GM18517 (cell line): Measurements from ENCODE around the gene ERRFI1.
"Not testable (repeated sequence)": the region's sequence is repeated elsewhere in the genome, so short reads cannot be mapped to it uniquely, and the experiment has no call there.

Source experiments
- ATAC-seq: cut with Tn5 transposase; IDR thresholded peaks from one replicate; pipeline ENCODE4 v1.9.1; 2021; ENCODE audit warnings: mild to moderate bottlenecking, moderate library complexity; ENCODE audit not compliant: unreplicated experiment

Gene ERRFI1

DNA sequence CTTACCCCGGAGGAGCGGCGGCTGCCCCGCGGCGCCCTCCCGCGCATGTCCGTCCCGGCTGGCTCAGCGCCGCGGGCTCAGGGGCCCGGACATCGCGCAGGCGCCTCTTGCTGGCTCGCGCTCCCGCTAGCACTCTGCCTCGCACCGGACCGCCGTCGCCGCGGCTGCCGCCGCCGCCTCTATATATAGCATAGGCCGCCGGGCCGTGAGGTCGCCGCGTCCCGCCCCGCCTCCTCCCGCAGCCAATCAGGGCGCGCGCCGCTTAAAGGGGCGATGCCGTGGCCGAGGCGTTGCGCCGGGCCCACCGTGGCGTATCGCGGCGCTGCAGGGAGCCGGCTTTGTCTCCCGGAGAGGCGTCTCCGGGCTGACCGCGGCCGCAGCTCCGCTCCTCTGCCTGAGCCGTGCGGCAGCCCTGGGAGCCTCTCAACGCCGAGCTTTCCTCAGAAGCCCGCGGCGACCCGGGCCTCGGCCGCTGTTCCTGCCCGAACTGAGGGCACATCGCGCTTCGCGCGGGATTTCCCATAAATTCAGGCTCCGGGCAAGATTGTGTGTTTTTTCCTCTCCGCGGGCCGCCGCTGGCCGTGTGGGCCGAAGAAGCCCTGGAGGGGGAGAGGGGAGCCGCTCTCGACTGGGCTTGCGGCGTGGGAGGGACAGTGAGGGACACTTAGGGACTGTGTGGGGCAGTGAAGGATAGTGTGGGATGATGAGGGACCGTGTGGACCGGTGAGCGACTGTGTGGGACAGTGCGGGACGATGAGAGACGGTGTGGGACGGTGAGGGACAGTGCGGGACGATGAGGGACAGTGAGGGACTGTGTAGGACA lies at the start of gene ERRFI1:
Gene ERRFI1, minus strand, starts transcription at position 157 of the 823 bp plus-strand sequence. CDS start 10,690 bp downstream, outside the sequence.
- peak; percentile 64 for ATAC-seq

GRCh38 chr1:8075511-8076051 lies 49.5 kb upstream of the ERRFI1 start:
- no peak for ATAC-seq

- ATAC-seq: no peak
These were observed 47.2 kb upstream of the ERRFI1 start for GRCh38 chr1:8073112-8073855.

DNA sequence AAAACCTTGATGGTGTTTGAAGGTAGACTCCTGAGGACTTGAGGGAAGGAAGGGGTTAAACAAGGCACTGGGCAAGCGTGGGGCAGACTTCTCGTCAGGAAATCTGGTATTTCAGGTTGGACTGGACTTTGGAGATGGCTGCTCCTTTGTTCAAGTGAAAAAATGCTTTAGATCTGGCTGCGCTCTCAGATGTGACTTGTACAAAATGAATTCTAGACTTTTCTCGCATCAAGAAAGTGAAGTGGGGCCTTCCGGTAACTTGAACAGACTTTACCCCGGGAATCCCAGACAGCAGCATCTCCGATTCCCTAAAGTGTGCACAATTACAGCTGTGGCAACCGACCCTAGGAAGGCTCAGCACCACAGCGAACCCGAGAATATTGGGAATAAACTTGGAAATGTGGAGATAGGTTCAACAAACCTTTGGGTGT lies 44.3 kb upstream of the ERRFI1 start:
- no peak for ATAC-seq

- ATAC-seq: not testable (repeated sequence)
These were observed 43.7 kb upstream of the ERRFI1 start for GRCh38 chr1:8069614-8070320.

DNA sequence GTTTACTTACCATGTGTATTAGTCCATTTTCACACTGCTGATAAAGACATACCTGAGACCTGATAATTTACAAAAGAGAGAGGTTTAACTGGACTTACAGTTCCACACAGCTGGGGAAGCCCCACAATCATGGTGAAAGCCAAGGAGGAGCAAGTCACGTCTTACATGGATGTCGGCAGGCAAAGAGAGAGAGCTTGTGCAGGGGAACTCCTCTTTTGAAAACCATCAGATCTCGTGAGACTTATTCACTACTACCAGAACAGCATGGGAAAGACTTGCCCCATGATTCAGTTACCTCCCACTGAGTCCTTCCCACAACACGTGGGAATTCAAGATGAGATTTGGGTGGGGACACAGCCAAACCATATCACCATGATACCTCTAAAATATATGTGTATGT lies 39.3 kb upstream of the ERRFI1 start:
- ATAC-seq: no peak

GRCh38 chr1:8063298-8064036 lies 37.4 kb upstream of the ERRFI1 start:
- no peak for ATAC-seq

GRCh38 chr1:8062861-8063260 lies 36.8 kb upstream of the ERRFI1 start:
- no peak for ATAC-seq

- ATAC-seq: no peak
These were observed 35.7 kb upstream of the ERRFI1 start for GRCh38 chr1:8061673-8062386.

DNA sequence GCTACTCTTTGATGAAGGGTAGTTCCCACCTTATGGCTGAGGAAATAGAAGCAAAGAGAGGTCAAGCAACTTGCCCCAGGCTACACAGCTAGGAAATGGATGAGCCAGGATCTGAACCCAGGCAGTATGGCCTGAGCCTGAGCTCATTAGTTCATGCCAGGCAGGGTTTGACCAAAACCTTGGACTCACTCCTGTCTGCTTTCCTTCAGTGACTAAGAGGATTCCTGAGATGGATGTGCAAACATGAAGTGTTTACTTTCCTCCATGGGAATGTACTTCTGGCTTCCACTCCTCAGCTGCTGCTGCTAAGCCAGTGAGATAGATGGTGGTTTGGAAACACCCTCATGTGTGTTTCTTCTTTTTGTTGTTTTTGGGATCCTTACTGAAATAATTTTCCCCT lies 35.1 kb upstream of the ERRFI1 start:
- ATAC-seq: no peak

DNA sequence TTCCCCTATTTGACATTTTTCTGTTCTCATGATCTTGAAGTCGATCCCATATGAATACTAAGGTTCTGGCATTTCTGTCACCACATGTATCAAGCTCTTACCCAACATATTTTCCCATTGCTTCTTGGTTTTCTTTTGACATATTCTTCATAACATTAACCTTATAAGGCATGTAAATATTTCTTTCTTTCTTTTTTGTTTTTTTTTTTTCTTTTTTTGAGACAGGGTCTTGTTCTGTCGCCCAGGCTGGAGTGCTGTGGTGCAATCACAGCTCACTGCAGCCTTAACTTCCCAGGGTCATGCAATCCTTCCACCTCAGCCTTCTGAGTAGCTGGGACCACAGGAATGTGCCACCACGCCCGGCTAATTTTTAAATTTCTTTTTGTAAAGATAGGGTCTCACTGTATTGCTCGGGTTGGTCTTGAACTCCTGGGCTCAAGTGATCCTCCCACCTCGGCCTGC lies 33.1 kb upstream of the ERRFI1 start:
- no peak for ATAC-seq

GRCh38 chr1:8057779-8058178 lies 31.7 kb upstream of the ERRFI1 start:
- not testable (repeated sequence) for ATAC-seq

GRCh38 chr1:8055973-8056372 lies 29.9 kb upstream of the ERRFI1 start:
- no peak for ATAC-seq

DNA sequence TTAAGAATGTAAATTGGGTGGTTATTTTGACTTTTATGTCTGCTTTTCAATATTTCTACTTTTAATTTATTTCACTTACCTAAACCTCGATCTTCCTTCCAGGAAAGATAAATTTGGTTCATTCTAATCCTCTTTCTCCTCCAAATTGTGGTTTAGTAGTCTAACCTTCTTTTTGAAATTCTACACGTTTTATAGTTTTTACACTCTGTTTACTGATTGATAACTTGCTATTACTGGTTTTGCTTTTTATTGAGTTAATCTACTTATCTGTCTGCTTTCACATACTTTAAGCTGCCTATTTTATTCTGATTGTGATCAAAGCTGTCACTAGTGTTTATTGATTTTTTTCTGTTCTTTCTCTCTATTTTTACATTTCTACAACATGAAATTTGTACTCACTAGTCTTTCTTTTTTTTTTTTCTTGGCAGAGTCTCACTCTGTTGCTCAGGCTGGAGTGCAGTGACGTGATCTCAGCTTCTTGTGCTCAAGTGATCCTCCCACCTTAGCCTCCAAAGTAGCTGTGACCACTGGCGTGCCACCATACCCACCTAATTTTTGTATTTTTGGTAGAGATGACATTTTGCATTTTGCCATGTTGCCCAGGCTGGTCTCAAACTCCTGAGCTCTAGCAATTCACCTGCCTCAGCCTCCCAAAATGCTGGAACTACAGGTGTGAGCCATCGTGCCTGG lies 27.9 kb upstream of the ERRFI1 start:
- ATAC-seq: no peak

DNA sequence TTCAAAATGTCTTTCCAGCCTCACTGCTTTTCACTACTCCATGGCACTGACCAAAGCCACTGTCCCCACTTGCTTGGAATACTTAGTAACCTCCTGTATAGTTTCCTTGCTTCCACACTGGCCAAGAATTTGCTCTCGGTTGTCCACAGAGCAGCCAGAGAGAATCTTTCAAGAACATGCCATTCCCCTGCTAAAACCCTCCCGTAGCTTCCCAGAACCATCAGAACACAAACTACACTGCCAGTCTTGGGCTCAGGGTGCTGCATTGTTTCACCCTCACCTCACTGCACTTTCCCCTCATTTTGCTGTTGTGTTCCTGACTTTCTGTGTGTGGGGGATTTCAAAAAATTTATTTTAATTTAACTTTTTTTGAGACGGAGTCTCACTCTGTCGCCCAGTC lies 25.5 kb upstream of the ERRFI1 start:
- no peak for ATAC-seq

- ATAC-seq: not testable (repeated sequence)
These were observed 23.1 kb upstream of the ERRFI1 start for GRCh38 chr1:8049229-8049628.

GRCh38 chr1:8047686-8048445 lies 21.8 kb upstream of the ERRFI1 start:
- ATAC-seq: no peak

GRCh38 chr1:8047112-8047511 lies 21.0 kb upstream of the ERRFI1 start:
- ATAC-seq: no peak
